NB4 (cell line): Measurements from ENCODE around the gene RGL1.

Source experiments
- CTCF ChIP-seq: IDR thresholded peaks from one replicate; pipeline ENCODE4 v1.5.1; 2012; ENCODE audit warnings: low read depth, low read length
- MYC ChIP-seq: IDR thresholded peaks from 2 replicates; pipeline ENCODE4 v1.6.1; 2011; ENCODE audit warnings: low read depth, low read length
- POLR2A ChIP-seq: IDR thresholded peaks from 2 replicates; pipeline ENCODE4 v1.6.1; 2011; ENCODE audit warnings: mild to moderate bottlenecking; ENCODE audit not compliant: insufficient read length; ENCODE audit errors: extremely low read depth

GRCh38 chr1:183912265-183912886 is 107.5 kb downstream of the RGL1 start:
- no peak for TF ChIP-seq CTCF
- TF ChIP-seq POLR2A = no peak
- no peak for TF ChIP-seq MYC
